OCI-LY7 (cell line): ENCODE data around the gene CMPK2.
"Not testable (repeated sequence)": the region's sequence is repeated elsewhere in the genome, so short reads cannot be mapped to it uniquely, and the experiment has no call there.

ENCODE experiments used
- CTCF ChIP-seq: fragments of 200-600 bp; sonication (generic); conservative IDR thresholded peaks from 2 replicates; pipeline ENCODE4 v1.5.1; 2014; ENCODE audit warnings: mild to moderate bottlenecking, antibody characterized with exemption, low read length, moderate library complexity, mixed read lengths
- EZH2phosphoT487 ChIP-seq: fragments of 200-600 bp; sonication (generic); IDR thresholded peaks from 2 replicates; pipeline ENCODE4 v1.6.1; 2018; ENCODE audit warnings: low read depth, borderline replicate concordance, mild to moderate bottlenecking, mixed run types, antibody characterized with exemption, low read length, moderate library complexity, mixed read lengths

- not testable (repeated sequence) for TF ChIP-seq CTCF, EZH2phosphoT487
These were observed 7.2 kb downstream of the CMPK2 start for GRCh38 chr2:6858466-6859027.
